ENCODE results near the gene KLC4. TPM values are rescaled to one million over a fixed set of nuclear protein-coding genes. Genes with fewer than 3 reads are reported as not detected.

The KLC4 gene
- total and polyA plus RNA-seq, 9 of the 15 experiments (the other 6 are each of a cell fraction or from before 2014, with no cell fraction given) = 1.7 to 16.2 (median 7.7) TPM

DNA sequence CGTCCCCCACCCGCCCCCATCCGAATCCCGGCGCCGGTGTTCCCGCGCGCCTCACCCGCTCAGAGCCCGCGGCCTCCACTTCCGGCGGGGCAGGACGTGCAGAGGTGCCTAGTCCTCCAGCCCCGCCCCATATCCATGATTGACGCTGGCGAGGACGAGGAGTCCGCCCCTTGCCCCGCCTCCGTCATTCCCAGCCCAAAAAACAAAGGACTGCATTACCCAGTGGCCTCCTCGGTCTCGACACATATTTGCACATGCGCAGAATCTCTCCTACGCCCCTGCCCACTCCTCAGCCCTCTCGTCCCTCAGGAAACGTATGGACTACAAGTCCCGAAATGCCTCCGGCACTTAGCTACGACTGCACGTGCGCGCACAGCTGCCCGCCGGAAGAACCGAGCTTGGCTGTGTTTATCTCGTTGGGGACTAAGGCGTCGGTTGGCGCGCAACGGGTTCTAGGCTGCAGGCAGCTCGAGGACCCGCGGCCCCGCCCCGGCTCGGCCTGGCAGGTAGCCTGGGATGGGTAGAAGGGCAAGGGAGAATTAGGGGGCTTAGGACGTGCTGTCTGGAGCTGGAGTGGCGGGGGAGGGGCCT is 45.5 kb upstream of the KLC4 start, which contains the start of the genes KLHDC3 and MEA1 (continued):
- TF ChIP-seq ZFP30 (CRISPR knock-in tag; IDR thresholded peaks at IDR 0.05; ENCODE audit: borderline replicate concordance) = no peak
- no peak for TF ChIP-seq CBFB (CRISPR knock-in tag; IDR thresholded peaks at IDR 0.05)
- TF ChIP-seq PML (IDR thresholded peaks at IDR 0.05; ENCODE audit: low read length) = no peak
- no peak for TF ChIP-seq ZFPM2 (CRISPR knock-in tag; IDR thresholded peaks at IDR 0.05)
- no peak for TF ChIP-seq MAFF (IDR thresholded peaks at IDR 0.05; ENCODE audit: low read length)
- TF ChIP-seq HMG20B (CRISPR knock-in tag; IDR thresholded peaks at IDR 0.05) = no peak
- TF ChIP-seq EP300 (IDR thresholded peaks at IDR 0.05; ENCODE audit: low read length) = no peak
- TF ChIP-seq ZBTB7A (IDR thresholded peaks at IDR 0.05; ENCODE audit: borderline replicate concordance, control insufficient read depth, low read depth, low read length) = peak; percentile 44; the same call in 1 of the 2 replicates
- TF ChIP-seq ELF2 (CRISPR knock-in tag; IDR thresholded peaks at IDR 0.05) = no peak
- TF ChIP-seq HNRNPL (IDR thresholded peaks at IDR 0.05; ENCODE audit: low read depth, low read length) = no peak
- TF ChIP-seq, protein P1, sequence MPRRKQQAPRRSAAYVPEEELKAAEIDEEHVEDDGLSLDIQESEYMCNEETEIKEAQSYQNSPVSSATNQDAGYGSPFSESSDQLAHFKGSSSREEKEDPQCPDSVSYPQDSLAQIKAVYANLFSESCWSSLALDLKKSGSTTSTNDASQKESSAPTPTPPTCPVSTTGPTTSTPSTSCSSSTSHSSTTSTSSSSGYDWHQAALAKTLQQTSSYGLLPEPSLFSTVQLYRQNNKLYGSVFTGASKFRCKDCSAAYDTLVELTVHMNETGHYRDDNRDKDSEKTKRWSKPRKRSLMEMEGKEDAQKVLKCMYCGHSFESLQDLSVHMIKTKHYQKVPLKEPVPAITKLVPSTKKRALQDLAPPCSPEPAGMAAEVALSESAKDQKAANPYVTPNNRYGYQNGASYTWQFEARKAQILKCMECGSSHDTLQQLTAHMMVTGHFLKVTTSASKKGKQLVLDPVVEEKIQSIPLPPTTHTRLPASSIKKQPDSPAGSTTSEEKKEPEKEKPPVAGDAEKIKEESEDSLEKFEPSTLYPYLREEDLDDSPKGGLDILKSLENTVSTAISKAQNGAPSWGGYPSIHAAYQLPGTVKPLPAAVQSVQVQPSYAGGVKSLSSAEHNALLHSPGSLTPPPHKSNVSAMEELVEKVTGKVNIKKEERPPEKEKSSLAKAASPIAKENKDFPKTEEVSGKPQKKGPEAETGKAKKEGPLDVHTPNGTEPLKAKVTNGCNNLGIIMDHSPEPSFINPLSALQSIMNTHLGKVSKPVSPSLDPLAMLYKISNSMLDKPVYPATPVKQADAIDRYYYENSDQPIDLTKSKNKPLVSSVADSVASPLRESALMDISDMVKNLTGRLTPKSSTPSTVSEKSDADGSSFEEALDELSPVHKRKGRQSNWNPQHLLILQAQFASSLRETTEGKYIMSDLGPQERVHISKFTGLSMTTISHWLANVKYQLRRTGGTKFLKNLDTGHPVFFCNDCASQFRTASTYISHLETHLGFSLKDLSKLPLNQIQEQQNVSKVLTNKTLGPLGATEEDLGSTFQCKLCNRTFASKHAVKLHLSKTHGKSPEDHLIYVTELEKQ (CRISPR knock-in tag; IDR thresholded peaks at IDR 0.05) = no peak
- TF ChIP-seq BRF1 (IDR thresholded peaks at IDR 0.05; ENCODE audit: borderline replicate concordance, extremely low read depth, insufficient read length) = no peak
- TF ChIP-seq SP2 (IDR thresholded peaks at IDR 0.05; ENCODE audit: extremely low read depth, low read depth, low read length, poor library complexity, severe bottlenecking) = no peak
- TF ChIP-seq POLR2H (tag; IDR thresholded peaks at IDR 0.05; ENCODE audit: low read depth) = peak; percentile 88
- TF ChIP-seq PHF20 (IDR thresholded peaks at IDR 0.05; ENCODE audit: partially characterized antibody) = peak; percentile 24
- no peak for TF ChIP-seq SMARCE1 (IDR thresholded peaks at IDR 0.05)
- no peak for TF ChIP-seq GATAD2B (IDR thresholded peaks at IDR 0.05; ENCODE audit: borderline replicate concordance)
- TF ChIP-seq CC2D1A (IDR thresholded peaks at IDR 0.05) = no peak
- TF ChIP-seq HMBOX1 (IDR thresholded peaks at IDR 0.05) = peak; percentile 39; the same call in 1 of the 2 replicates
- no peak for TF ChIP-seq HES1 (IDR thresholded peaks at IDR 0.05; ENCODE audit: low read depth)
- TF ChIP-seq HLTF (IDR thresholded peaks at IDR 0.05) = no peak
- no peak for TF ChIP-seq ARID1B (IDR thresholded peaks at IDR 0.05)
